Erythroblast (primary cell): ENCODE measurements around the gene MNX1.

ENCODE experiments used
- DNase-seq, 2 experiments: peaks; one replicate each; lab custom pipeline; 2025; lab: John Stamatoyannopoulos, UW
- GATA1 ChIP-seq: IDR thresholded peaks from 2 replicates; pipeline ENCODE4 v1.6.1; 2011; ENCODE audit warnings: low read depth, mild to moderate bottlenecking, control low read depth, low read length, moderate library complexity
- POLR2A ChIP-seq: IDR thresholded peaks from 2 replicates; pipeline ENCODE4 v1.6.1; 2011; ENCODE audit warnings: mild to moderate bottlenecking, low read length

Gene MNX1

DNA sequence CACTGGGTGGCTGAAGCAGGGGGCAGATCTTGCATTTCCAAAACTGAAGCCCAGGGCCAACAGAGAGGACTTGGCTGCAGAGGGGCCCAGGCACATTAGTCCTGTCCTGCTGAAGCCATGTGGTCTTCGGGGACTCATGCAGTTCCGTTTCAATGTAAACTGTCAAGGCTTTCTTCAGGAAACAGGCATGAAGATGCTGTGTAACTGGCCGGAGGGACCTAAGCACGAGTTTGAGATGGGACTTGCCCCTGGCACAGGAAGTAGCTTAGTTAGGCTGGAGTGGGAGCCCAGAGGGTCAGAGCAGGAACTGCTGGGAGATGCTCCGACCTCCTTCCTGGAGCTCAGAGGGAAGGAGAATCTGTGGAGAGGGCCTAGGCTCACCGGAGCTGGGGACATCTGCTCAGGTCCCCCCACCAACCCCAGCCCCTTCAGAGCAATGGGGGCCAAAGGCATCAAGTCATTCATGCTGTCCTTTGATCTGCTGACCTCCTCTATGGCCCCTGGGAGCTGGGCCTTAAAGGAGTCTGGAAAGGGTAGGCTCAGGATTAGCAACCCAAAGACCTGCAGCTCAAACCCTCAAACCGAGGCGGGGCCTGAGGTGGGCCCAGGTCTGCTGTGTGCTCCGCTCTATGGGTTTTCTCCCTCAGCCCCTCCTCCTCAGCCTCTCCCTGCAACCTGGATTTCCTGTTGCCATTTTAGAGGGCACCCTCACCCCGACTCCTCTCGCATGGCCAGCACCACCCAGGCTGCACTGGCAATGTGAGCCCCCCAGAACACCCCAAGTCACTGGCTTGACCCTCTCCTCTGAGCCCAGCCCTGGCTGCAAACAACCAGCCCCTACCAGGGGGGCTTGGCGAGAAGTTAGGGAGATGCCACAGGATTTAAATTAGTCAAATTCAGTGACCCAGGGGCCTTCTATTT is 4.4 kb upstream of the MNX1 start:
- no peak for DNase-seq
- no peak for TF ChIP-seq GATA1

DNA sequence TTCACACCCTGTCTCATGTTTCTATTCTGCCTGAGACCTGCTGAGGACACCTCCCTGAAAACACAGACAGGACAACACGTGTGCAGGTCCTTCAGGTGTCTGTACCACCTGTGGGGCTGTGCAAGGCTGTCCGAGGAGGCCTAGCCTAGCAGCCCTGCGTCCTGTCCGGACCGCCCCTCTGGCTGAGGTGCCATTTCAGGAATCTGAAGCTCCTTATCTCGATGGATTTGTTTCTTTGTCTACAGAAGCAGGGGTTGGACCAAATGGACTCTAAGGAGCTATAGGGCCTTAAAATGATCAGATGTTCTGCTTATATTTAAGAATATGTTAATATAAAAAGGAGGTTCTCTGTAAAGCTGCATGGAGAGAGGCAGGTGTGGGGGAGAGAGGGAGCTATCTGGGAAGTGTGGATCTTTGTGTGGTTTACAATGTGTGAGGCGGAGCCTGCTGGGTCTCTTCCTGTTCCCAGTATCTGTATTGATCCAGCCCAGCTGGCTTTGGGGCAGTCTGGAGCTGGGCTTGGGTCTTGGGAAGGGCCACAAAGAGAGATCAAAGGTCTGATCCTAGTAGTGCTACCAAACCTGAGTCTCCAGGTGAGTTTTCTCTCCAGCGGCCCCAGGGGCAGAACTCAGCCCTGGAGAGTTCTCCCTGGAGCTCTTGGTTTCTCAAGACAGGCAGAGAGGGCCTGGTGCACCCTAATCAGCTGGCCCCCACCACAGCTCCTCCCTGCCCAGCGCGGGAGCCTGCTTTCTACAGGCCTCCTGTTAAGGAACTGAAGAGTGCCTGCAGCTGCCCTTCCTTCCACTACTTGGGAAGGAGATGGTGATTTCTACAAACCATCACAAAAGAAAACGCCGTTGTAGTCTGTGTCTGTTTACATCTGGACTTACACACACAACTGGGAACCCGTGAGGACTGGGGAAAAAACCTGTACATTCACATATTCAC is 3.4 kb upstream of the MNX1 start:
- no peak for DNase-seq
- TF ChIP-seq POLR2A (no peak), GATA1 (no peak)

DNA sequence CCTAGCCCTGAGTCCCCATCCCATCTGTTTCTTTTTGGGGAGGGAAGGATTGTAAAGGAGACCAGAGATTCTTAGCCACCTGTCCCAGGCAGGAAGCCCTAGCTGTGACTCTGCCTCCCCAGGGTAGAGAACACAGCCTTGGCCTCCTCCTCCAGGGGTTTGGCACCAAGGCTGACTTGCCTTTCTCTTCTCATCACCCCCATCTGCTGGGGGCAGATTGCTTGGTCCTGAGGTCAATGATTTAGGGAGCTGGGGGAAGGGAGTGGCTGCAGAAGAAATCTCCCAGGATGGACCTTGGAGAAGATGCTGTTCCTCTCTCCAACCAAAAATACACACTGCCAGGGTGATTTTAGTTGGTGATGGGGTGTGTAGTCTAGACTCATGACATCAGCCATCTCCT is 2.6 kb upstream of the MNX1 start:
- no peak for DNase-seq
- TF ChIP-seq GATA1, result no peak

DNA sequence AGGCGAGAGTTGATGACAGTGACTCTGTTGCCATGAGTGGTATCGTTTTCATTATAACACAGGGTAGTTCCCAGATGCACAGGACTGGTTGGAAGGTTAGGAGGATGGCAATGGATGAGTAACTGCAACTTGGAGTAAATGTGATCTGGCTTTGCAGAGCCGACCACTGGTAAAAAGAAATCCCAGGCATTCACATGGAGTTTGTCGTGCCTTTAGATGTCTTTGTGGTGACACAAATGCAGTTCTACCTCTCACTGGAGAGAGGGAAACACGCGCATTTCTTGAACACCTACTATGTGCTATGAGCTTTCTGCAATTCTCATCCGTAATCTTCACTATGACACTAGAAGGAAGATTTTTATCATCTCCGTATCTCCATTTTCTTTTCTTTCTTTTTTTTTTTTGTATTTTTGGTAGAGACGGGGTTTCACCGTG is 1.7 kb upstream of the MNX1 start:
- TF ChIP-seq GATA1 (no peak), POLR2A (no peak)
- no peak for DNase-seq

DNA sequence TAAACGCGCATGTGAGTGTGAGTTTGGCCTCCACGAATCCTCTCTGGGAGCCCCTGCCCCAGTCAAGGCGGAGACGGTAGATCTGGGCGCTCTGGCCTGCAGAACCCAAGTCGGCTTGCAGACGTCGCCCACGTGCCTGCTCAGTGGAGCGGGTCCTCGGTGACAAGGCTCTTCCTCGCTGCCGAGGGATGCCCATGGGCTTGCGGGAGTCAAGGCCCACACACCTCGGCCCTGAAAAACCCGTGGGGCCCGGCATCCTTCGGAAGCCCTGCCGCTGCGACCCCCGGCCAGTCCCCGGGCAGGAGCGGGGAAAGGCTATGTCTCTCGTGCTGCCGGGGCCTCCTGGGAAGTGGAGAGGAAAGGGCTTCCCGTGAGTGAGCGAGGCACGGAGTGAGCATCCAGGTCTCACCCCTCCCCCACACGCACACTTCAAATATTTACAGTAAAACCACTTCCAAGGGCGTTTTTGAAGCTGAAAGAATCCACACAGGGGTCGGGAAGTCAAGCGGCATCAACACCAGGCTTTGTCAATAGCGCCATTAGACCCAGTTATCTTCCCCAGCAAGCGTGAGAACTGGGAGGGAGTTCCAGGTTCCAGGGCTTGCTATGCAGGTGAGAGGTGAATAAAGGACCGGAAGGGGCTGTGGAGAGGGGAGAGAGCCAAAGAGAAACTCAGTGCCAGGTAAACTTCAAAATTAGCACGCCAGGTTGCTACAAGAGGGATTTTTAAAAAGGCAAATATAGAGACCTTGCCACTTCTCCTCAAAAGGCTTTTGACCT is 1.1 kb upstream of the MNX1 start:
- TF ChIP-seq POLR2A, result no peak
- TF ChIP-seq GATA1, result no peak
- no peak for DNase-seq

DNA sequence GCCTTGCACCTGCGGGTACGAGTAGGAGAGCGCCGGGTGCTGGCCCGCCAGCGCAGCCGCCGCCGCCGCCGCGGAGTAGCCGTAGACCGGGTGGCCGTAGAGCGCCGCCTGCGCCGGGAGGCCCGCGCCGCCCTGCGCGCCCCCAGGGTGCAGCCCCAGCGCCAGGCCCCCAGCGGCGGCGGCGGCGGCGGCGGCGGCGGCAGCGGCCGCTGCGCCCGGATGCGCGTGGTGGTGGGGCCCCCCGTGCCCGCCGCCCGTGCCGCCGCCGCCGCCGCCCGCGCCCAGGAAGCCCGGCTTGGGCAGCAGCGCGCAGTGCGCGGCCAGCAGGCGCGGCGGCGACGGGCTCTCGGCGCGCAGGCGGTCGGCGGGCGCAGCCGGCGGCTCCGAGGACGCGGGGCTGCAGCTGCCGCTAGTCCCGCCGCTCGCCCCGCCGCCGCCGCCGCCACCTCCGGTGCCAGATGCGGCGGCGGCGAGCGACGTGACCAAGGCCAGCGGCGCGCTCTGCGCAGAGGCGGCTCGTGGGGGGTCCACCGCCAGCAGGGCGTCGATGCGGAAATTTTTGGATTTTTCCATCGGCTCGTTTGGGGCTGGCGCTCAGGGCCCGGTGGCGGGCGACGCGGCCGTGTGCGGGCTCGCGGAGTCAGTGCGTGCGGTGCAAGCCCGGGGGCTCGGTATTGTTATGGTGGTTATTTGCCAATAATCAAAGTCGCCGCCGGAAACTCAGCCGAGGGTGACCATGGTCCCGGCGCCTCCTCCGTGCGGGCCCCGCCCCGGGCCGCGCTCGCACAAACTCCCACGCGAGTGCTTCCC is 480 bp downstream of the MNX1 start:
- peak in 1 of 2 experiments; percentile 27 for DNase-seq
- TF ChIP-seq POLR2A (no peak), GATA1 (no peak)

DNA sequence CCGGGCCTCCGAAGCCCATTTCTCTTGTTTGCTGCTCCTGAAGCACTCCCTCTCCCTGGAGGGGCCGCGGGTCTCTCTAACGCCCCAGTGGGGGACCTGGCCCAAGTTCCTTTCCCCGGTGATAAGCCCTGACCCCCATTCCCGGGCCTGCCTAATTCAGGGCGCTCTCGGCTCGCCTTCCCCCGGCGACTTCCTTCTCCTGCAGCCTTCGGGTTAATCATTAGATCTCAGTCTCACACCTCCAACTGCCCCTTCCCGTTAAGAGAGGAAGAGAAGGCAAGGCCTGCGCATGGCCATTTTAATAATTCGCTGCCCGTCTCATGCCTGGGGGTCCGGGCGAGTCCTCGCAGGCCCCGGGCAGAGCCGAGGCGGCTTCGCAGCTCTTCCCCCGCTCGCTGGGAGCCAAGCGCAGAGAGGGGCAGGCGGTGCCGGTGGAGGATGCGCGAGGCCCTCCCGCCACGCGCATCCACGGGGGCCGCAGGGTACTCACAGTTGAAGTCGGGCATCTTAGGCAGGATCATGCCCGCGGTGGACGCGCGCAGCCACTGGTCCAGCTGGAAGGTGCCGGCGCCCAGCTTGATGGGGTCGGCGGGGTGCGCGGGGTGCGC is 1.2 kb downstream of the MNX1 start:
- no peak for DNase-seq

DNA sequence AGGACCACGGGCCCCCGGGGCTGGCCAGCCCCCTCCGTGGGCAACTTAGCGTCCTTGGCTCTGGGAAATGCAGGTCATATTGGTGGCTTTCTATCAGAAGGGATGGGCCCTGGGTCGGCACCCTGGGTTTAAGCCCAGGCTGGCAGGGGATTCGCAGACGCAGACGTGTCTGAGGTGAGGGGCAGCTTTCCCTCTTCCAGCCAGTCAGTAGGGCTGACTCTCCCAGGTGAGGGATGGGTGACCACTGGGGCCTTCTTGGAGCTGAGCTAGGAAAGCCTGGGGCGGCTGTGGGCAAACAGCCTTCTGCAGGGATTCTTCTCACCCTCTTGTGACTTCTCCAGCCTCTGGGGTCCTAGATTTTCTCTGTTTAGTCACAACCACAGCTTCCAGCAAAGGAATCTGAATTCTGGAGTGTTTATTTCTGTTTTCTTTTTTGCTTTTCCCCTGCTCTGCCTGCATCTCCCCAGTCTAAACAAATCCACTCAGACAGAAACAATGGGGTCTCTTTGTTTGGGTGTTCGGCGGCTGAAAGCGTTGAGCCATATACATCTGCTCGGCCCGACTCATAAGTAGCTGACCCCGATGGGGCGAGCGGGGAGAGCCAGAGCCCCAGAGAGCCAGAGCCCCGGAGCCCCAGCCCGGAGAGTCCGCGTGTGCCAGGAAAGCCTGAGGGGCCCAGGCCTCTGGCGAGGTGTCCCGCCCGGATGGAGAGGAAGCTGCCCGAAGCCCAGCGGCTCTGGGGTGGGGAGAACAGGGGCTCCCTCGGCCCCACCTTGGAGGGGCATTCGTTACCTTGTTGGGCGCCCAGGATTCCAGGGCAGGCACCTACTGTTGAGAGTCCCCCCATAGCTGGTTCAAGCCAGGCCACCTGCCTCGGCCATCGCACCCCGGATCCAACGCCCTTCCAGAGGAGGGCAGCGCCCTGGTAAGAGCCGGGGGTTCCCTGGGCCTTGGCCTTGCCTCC is 2.0 kb downstream of the MNX1 start:
- no peak for TF ChIP-seq GATA1
- no peak for TF ChIP-seq POLR2A
- no peak for DNase-seq

More for the DNA sequence above, 1.2 kb downstream of the MNX1 start:
- TF ChIP-seq POLR2A (no peak), GATA1 (no peak)

DNA sequence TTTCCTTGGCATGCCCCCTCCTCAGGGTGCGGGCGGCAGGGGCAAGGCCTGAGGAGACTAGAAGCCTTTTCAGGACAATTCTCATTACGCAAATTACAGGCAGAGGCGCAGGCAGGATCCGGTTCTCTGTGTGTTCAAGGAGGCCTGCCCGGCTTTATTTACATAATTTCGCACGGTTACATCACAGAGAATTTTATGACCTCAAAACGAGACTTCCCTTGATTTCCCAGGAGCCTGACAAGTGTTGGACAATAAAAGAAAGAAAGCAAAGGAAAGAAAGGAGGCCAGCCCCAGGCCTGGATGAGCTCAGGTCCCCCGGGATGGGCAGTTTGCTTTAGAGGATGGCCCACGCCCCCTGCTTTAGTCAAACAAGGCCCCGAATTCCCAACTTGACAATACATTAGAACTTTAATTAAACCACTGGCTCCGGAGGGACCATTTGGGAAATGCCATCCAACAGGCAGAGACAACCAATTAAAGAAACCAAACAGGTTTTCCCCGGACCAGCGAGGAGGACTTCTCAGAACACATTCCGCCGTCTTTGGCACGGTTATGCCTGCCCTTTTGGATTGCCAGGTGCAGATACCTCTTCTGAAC is 2.9 kb downstream of the MNX1 start:
- DNase-seq, result peak in 1 of 2 experiments; percentile 19
- TF ChIP-seq POLR2A (no peak), GATA1 (no peak)

DNA sequence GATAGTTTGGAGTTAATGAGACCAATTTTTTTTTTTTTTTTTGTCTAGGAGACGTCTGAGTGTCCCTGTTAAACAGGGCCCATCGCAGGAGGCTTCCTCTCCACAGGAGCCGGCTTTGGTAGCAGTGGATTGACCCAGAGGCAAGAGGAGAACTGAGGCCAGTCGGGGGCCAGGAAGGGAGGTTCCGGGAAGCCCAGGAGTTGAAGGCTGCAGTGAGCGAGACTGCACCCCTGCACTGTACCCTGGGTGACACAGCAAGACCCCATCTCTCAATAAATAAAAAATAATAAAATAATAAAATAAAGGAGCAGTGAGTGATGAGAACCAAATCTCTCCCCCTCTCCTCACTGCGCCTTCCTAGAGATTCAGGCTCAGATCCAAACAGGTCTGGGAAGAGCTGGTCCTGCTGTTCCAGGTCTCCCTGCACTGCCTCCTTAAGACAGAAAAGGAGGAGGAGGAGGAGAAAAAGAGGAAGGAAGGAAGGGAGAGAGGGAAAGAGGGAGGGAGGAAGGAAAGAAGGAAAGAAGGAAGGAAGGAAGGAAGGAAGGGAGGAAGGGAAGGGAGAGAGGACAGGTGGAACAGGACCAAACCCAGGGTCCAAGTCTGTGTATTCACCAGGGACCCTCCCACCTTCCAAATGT is 3.5 kb downstream of the MNX1 start:
- DNase-seq, result no peak
- TF ChIP-seq POLR2A (no peak), GATA1 (no peak)
